HG03342 (cell line): Measurements from ENCODE around the gene DTD1.
A peak's percentile ranks its signal among the peaks of the same experiment; 100 is the strongest.

Experiments
- ATAC-seq: cut with Tn5 transposase; IDR thresholded peaks from one replicate; pipeline ENCODE4 v1.9.1; 2021; ENCODE audit warnings: mild to moderate bottlenecking, moderate library complexity; ENCODE audit not compliant: unreplicated experiment

The DTD1 gene

DNA sequence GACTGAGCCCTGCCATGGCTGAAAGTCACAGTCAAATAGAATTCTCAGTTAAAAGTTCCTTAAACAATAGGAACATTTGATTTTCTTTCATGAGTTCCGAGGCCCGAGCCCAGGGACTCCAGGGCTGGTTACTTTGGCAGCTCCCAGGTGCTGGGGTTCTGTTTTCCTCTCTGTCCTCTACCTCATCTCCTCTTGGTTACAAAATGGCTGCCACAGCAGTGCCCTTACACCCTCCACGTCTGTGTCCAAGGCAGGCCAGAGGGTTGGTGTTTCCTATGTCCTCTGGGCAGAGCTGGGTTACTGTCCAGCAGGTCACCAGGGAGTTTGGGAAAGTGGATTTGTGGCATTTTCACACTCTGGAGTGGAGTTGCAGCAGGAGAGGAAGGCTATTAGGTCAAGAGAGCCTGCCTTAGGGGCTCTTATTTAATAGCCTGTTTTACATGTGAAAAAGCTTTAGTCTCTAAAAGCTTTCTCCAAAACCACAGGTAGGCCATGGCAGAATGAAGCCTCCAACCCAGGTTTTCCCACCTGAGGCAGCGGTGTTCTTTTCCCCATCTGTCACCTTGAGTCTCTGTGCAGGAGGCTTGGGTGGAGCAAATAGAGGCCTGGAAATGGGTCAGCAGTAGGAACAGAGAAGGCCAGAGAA lies 111.0 kb downstream of the DTD1 start:
- no peak for ATAC-seq

DNA sequence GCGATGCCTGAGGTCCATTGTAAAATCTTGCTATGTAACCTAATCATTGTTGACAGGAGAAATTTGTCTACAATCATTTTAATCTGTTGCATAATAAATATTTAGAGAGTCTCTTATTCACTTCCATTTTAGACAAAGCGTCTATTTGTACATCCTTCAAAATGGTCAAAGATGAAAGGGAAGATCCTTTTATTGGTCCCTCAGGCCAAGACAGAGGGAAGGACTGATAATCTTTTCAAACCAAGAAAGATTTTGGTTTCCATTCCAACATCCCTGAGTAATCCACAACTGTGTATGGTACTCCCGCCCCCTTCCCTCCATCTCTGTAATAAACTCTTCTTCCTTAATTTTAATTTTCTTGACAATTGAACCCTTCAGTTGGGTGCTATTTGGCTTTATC lies 114.1 kb downstream of the DTD1 start:
- ATAC-seq: no peak

DNA sequence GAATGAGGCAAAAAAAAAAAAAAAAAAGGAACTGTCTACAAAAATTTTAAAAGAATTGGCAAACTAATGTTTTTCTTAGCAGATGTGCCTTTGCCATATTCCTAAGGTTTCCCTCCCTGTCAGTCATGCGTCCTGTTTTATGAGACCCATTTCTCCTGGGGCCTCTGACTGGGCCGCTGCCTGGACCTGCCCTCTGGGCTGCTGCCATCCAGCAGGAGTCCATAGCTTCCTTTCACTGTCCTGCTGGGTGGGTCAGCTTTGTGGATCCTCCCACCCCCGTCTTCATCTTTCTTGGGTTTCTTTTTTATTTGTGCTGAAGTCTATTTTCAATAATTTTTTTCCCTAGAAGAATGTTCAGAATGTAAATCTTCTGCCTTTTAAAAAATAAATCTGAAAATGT lies 114.9 kb downstream of the DTD1 start:
- ATAC-seq: no peak

DNA sequence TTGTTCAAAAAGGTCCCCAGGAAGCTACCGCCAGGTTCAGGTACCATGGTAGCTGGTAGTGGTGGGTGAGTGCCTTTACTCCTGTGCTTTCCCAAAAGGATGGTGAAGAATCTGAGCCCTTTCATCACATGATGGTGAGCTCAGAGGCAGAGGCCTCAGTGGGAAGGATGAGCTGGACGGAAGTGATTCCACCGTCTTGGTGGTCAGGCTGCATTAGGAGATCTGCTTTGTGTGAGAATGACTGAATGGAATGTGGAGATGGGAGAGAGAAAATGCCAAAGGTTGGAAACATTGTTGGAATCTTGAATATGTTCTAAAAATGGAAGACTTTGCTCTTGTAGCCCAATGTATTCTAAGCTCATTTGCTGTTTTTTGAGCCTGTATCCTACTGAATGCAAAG lies 117.6 kb downstream of the DTD1 start:
- ATAC-seq: no peak

DNA sequence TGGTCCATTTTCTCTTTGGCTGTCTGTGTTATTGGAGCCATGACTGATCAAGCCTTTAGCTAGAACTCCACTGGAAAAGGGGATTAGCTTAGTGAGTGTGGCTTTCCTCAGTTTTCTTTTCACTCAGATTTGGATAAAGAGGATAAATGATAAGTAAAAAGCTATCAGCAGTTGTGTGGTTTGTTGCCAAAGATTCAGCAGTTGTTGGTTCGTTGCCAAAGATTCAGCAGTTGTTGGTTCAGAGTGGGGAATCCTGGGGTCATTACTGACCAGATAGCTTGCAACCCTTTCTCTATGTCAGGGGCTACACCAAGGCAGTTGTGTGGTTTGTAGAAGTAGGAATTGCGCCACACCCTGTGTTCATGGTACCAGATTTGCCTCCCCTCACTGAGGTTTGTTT lies 118.1 kb downstream of the DTD1 start:
- ATAC-seq: no peak

DNA sequence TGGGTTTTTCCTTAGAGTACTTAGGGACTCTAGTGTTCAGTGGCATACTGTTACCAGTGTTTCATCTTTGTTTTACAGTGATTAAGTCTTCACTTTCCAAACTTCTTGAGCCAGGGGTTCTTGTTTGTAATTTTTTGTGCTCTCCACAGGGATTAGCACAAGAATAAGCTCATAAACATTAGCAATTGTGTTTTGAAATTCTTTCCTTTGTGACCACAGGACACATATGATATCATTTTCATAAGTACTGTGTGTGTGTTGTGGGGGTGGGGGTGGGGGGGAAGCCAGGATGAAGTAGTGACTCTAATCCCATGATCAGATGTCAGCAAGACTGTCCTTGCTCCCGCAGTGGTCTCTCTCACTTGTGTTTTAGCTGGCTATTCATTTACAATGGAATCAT lies 124.3 kb downstream of the DTD1 start:
- ATAC-seq: no peak

DNA sequence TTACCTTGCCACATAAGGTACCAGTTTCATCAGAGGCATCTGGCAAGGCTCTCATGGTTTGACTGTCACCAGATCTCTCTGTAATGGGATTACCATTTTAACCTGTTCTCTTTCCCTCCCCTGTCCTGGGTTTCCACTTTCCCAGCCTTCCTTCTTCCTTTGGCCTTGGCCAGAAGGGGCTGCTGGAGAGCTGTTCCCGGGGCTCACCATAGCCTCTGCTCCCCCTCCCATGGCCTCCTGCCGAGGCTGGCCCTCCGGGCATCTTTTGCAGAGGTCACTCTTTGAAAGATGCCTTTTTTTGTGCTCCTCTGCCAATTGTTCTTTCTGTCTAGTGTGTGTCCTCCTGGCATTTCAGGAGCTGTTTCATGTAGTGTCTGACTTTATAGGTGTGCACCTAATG lies 125.0 kb downstream of the DTD1 start:
- ATAC-seq: no peak

DNA sequence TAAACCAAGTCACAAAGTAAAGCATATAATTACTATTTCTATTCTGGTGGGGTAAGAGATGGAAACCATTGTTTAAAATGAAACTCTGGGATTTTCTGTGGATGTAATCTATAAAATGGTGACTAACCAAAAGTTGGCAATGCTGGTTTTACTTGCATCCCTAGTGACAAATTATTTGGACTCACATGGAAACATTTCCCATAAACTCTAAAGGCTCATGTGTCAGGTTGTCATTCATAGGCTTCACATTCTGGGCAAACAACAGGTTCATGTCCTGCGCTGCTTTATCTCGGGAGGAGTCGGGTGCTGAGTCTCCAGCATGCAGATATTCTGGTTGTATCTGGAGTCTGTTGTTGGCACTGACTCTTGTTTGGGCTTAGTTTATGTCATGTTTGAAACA lies 127.7 kb downstream of the DTD1 start:
- no peak for ATAC-seq

DNA sequence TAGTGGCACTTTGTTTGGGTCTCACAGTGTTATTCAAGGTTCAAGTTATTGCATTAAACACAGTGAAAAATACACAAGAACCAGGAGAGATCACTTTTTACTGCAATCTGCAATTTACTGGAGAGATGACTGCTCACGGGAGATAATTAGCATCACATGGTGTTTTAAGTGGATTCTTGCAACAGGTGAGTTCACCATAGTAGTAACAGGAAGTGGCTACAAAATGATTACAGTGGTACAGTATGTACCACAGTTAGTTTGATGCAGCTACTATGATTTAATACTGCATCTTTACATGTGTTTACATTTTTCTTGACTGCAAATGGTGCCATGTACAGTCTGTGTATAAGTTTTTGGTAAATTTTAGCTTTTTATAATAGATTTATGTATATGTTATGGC lies 129.2 kb downstream of the DTD1 start:
- no peak for ATAC-seq

DNA sequence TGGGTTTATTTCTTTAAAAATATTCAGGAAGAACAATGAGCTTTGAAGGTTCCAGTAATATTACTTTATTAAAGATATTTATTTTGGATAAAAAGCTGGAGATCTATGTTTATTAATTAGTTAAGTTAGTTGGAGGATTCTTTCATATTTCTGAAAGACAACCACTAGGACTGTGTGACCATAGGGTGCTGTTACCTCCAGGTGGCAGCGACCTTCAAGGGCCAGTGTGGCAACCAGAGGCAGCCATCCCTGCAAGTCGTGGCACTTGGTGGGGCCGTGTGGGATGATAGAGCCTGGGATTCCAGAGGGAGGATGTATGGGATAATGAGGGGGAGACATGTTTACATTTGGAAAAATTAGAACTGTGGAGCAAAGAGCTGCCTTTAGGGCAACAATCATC lies 130.3 kb downstream of the DTD1 start:
- ATAC-seq: no peak

DNA sequence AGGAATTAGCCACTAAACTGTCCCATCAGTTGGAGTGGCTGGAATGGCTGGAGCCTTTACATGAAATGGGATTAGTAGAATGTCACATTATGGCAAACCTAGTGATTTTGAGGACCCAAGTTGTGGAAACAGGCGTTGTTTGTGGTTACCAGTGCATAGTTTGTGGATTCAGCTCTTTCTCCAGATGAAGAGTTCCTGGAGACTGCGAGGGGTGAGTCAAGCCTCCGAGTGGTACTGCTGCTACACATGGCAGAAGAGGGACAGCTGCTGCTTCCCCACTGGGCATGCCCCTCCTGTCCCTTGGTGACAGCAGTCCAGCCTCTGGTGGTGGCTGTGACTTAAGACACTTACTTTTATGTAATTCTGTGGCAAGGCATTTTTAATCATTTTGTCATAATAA lies 131.6 kb downstream of the DTD1 start:
- ATAC-seq: no peak

DNA sequence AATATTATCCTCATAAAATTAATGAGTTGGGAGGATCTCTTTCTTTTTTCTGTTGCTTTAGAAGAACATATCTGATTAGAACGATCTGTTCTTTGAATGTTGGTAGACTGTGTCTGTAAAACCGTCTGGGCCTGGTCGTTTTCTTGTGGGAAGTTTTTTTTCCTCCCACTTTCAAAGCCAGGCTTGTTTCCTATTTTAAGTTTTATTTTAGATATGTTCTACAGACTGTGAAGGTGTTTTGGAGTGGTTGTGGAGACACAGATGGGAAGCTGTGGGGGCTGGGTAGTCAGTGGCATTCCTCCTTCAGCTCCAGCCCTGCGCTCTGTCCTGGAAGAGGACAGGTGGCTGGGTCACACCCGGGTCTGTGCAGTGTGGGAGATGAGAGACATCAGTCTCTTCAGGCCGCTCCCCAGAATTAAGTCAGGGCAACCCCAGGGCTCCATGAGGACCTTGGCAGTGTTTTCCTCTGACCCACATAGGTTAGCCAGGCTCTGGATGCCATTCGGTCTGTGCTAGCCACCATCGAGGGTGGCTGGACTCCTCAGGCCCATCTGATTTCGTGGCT lies 133.8 kb downstream of the DTD1 start:
- no peak for ATAC-seq

DNA sequence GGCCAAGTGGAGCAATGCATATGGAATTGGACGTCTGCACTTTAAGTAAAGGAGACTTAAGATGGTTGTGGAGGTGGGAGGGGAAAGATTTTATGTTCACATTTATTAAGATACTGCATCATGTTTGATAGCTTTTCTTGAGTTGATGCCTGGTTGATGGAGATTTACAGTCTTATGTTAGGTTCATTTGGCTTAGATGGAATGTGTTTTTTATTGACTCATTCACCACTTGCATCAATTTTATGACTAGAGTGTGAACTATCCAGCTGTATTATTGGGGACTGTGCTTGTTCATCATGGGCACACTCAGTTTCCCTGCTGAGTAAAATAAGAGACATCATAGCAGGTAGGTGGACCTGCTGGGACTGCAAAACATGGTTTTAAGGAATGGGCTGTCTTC lies 134.5 kb downstream of the DTD1 start:
- no peak for ATAC-seq

DNA sequence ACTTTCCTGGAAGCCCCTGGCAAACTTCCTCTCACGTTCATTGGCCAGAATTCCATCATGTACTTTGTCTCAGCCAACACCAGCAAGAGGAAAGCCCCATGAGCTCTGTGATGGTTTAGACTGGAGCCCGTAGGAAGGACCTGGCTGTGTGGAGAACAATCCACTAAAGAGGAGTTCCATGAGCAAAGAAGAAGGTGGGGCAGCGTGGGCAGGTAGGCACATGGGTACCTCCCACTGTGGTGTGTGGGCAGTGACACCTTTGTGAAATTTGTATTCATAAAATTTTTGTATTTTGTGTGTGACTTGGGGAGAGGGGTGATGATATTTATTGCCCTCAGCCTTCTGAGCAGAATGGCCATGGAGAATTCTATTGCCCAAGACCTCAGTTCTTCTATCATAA lies 136.2 kb downstream of the DTD1 start:
- no peak for ATAC-seq

DNA sequence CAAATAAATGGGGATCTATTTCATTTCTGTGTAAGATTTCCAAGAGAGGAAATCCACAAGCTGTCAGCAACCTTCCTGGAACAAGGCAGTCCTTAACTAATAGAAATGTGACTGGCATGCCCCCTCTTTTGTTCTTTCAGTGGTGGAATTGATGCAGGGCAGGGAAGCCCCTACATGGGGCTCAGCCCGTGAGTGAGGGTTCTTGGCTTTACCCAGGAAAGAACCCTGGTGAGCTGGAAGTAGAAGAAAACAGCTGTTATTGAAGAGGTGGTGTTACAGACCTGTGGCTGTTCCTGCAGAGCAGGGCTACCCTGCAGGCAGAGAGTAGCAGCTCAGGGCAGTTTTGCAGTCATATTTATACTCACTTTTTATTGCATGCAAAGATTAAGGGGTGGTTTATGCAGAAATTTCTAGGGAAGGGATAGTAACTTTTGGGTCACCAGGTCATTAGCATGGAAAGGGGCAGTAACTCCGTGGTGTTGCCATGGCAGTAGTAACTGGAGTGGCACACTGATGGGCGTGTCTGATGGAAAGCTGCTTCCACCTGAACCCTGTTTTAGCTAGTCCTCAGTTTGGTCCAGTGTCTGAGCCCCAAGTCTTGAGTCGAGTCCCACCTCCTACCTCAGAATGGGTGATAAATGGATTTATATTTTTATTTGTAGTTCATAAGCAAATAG lies 137.1 kb downstream of the DTD1 start:
- no peak for ATAC-seq

DNA sequence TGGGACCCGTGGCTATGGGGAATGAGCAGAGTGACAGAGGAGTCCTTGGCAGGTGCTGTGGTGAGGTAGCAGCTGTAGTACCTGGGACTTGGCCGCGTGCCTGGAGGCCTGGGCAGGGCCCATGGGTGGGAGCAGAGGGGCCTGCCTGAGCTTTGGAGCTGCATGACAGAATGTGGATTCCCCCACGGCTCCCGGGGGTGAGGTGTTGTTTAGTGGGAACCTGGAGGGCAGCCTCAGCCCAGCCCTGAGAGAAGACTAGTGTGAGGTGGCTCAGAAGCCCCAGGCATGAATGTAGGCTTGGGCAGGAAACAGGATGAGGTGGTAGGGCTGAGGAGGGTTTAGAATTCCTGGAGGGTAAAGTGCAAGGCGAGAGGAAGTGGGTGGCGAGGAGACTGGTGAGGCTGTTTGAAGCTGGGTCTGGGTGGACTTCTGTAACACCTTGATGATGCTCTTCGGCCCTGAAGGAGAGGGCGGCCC lies 139.2 kb downstream of the DTD1 start:
- ATAC-seq: no peak

DNA sequence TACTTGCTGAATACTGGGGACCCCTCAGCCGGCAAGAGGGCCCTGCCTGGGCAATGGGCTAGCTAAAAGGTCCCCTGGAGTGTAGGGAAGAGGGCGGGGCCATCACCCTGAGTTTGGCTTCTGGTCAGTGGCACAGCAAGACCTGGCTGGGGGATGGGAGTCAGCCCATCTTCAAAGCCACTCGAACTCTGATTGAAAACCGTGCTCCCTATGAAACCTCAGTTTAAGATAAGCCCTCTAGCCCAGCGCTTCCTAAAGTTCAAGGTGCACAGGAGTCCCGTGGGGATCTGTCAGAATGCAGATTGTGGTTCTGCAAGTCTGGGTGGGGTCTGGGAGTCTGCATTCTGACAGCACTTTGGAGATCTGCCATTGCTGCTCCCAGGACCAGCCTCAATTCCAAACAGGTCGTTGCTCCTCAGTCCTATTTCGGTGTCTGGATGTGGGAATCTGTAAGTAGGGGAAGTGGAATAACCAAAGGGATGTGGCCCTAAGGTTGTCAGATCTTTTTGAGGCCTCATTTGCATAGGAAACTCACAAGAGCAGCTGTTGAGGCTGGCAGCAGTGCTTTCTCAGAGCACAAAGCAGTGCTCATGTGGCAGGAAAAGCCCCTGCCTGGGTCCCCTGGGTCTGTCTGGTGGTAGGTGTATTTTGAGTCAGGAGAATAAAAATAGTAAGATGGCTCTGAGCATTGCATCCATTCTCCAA lies 140.5 kb downstream of the DTD1 start:
- peak; percentile 93 for ATAC-seq

DNA sequence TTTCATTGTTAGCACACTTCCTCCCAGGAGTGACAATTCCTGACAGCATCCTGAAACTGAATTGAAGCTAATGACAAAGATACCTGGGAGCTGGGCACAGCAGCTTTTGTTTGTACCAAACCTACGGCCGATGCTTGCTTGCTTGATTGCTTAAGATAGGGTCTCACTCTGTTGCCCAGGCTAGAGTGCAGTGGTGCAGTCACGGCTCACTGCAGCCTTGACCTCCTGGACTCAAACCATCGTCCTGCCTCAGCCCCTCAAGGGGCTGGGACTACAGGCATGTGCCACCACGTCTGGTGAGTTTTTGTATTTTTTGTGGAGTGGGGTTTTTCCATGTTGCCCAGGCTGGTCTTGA lies 141.0 kb downstream of the DTD1 start:
- peak; percentile 32 for ATAC-seq

DNA sequence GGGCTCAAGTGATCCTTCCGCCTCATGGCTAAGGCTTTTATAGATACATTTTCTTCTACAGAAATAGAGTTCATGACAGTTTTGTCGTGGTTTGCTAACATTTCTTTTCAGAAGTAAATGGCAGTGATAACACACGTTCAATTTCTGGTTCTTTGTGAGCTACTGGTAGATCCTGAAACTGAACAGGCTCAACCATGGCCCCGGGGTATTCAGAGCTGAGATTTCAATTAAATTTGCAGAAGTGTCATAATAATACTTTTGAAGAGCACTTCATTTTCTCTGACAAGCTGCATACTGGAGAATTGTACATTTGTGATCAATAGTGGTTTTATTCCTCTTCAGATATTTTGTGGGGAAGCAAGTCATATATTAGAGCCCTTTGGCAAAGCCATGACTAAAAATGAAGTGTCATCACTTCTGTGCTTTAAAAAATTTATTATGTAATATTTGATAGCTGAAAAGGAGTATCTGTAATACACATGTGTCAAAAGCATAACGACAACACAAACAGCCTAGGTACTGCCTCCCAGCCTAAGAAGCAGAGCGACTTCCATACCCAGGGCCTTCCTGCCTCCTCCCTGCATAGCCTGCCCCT lies 141.5 kb downstream of the DTD1 start:
- no peak for ATAC-seq

DNA sequence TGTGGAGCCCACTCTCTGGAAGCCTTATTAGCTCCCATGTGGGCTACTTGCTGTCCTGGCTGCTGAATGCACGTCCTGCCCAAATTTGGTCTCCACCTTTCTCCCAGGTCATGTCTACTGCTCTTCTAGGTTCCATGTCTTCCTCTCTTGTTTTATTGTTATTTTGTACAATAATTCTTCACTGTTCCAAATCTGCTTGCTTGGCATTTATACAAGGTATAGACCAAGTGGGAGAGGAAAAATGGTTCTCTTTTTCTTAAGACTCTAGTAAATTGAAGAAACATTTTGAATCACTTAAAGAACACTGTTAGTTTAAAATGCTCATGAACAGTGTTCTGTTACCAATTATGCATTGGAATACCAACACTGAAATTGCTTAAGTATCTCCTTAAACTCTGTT lies 144.1 kb downstream of the DTD1 start:
- no peak for ATAC-seq

DNA sequence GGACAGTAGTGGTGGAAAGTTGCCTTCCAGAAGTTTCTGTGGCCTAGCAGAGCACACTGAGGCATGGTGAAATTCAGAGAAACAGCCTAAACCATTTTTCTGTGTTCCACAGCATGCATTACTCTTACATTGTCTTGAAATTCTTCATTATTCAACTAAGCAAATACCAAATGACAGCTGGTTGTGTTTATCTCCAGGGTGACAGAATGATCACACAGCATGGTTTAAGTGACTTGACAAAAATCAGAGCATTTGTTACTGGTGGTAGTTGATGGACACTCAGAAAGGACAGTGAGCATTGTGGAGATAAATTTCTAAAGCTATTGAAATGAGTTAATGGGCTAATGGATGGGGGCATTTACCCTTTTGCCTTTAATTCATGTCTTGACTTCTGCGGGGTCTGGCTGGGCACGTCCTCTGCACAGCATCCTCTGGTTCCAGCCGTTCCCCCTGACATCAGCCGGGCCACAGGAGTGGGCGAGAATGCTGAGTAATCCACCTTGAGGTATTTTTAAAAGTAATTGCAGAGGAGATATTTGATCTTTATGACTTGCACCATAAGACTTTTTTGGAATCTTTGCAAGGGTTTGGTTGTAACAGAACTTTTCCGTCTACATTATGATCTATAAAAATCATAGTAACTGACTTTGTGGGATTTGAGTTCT lies 146.8 kb downstream of the DTD1 start:
- ATAC-seq: no peak
